Keratinocyte (primary cell): ENCODE results near the gene CIDEB. TPM values are rescaled to one million over a fixed set of nuclear protein-coding genes. Genes with fewer than 3 reads are reported as not detected.

ENCODE experiments used
- DNase-seq: peaks from one replicate; pipeline ENCODE4 v3.0.0-alpha.2; 2011; ENCODE audit warnings: low read depth, missing footprints, low spot score
- FAIRE-seq: peaks from 2 replicates; lab custom pipeline; 2011; peaks lifted over from hg19 to GRCh38; lab: Jason Lieb, UNC
- H2AFZ ChIP-seq: 2 replicates; pipeline ENCODE4 v1.6.0; 2012; ENCODE audit warnings: low read length, control low read depth, inconsistent platforms; ENCODE audit not compliant: control insufficient read depth
- H3K27ac ChIP-seq: 2 replicates; pipeline ENCODE4 v1.5.1; 2011; ENCODE audit warnings: low read length; ENCODE audit not compliant: control insufficient read depth, insufficient read depth
- H3K27me3 ChIP-seq: 3 replicates; pipeline ENCODE4 v1.6.0; 2011; ENCODE audit warnings: low read length; ENCODE audit not compliant: control insufficient read depth, insufficient read depth; ENCODE audit errors: extremely low read depth
- H3K36me3 ChIP-seq, 2 experiments: 2 replicates in 1 of 2; 3 replicates in 1 of 2; pipeline ENCODE4 v1.5.1; 2011; ENCODE audit warnings: low read length in 2 of 2, mild to moderate bottlenecking in 1 of 2; ENCODE audit not compliant: control insufficient read depth in 2 of 2, insufficient read depth in 2 of 2; ENCODE audit errors: extremely low read depth in 1 of 2
- H3K4me1 ChIP-seq: 3 replicates; pipeline ENCODE4 v1.5.1; 2011; ENCODE audit warnings: low read length; ENCODE audit not compliant: control insufficient read depth, insufficient read depth; ENCODE audit errors: extremely low read depth
- H3K4me2 ChIP-seq: 3 replicates; pipeline ENCODE4 v1.6.0; 2011; ENCODE audit warnings: low read depth, low read length; ENCODE audit not compliant: control insufficient read depth, insufficient read depth; ENCODE audit errors: extremely low read depth
- H3K4me3 ChIP-seq, 3 experiments: fragments of 200-600 bp in 1 of 3; sonication (generic) in 1 of 3; 2 replicates in 2 of 3; 3 replicates in 1 of 3; pipeline ENCODE4 v1.5.1; 2011 to 2016; ENCODE audit warnings: low read length in 3 of 3, mild to moderate bottlenecking in 3 of 3, control low read depth in 2 of 3, inconsistent platforms in 1 of 3, low read depth in 1 of 3, mixed read lengths in 1 of 3, mixed run types in 1 of 3, moderate library complexity in 1 of 3; ENCODE audit not compliant: control insufficient read depth in 2 of 3, insufficient read depth in 2 of 3; ENCODE audit errors: extremely low read depth in 1 of 3
- H3K79me2 ChIP-seq: 2 replicates; pipeline ENCODE4 v1.6.0; 2012; ENCODE audit warnings: low read length; ENCODE audit not compliant: control insufficient read depth, insufficient read depth
- H3K9ac ChIP-seq: 3 replicates; pipeline ENCODE4 v1.6.0; 2011; ENCODE audit warnings: low read length; ENCODE audit not compliant: control insufficient read depth, insufficient read depth; ENCODE audit errors: extremely low read depth
- H3K9me1 ChIP-seq: 3 replicates; pipeline ENCODE4 v1.6.0; 2011; ENCODE audit warnings: low read length; ENCODE audit not compliant: control insufficient read depth, insufficient read depth; ENCODE audit errors: extremely low read depth
- H3K9me3 ChIP-seq: 2 replicates; pipeline ENCODE4 v1.5.1; 2012; ENCODE audit warnings: low read depth, low read length; ENCODE audit not compliant: control insufficient read depth
- H4K20me1 ChIP-seq: 3 replicates; pipeline ENCODE4 v1.6.0; 2011; ENCODE audit warnings: low read length; ENCODE audit not compliant: control insufficient read depth, insufficient read depth; ENCODE audit errors: extremely low read depth
- EZH2 ChIP-seq: IDR thresholded peaks from one replicate; pipeline ENCODE4 v1.6.1; 2012; ENCODE audit warnings: inconsistent platforms, mild to moderate bottlenecking, low read length, moderate library complexity
- dilution Hi-C: fragments of 300-500 bp; cut with MboI; formaldehyde crosslinking; loops from one replicate; pipeline ENCODE4 v1.7.0; 2020; ENCODE audit warnings: low sequenced_read_pairs; ENCODE audit not compliant: extremely low pct_ligation_motif_present
- polyA plus RNA-seq, 5 experiments: library from polyadenylated mRNA; depleted of rRNA in 3 of 5; stranded (reverse) in 3 of 5; stranded (forward) in 1 of 5; unstranded in 1 of 5; fragments of >200 nt; gene quantifications; 1 replicate in 1 of 5; 2 replicates in 3 of 5; 3 replicates in 1 of 5; pipeline versions ENCODE4 v1.2.1 to v1.2.3, GENCODE V29; 2011 to 2012; ENCODE audit warnings: missing spikeins in 2 of 5, low read depth in 1 of 5, low replicate concordance in 1 of 5
- TF ChIP-seq, protein P1 (sequence below), 3 experiments: IDR thresholded peaks in 1 of 3; conservative IDR thresholded peaks in 1 of 3; optimal IDR thresholded peaks in 1 of 3; 2 replicates in 2 of 3; 3 replicates in 1 of 3; pipeline versions ENCODE3 to v1.5.1; 2011; ENCODE audit warnings: low read length in 3 of 3, mild to moderate bottlenecking in 3 of 3, moderate library complexity in 2 of 3, control low read depth in 1 of 3, inconsistent platforms in 1 of 3; ENCODE audit not compliant: insufficient read depth in 2 of 3; ENCODE audit errors: extremely low read depth in 1 of 3

The CIDEB gene
- polyA plus RNA-seq, 1 donor (not counting 4 experiments of a cell fraction or from before 2014, with no cell fraction given), result 3.7 TPM

- H3K79me2 ChIP-seq, result no peaks in the 10 kb centered on the region
- no peaks in the 10 kb centered on the region for H3K9me3 ChIP-seq
- H3K9ac ChIP-seq, result no peak overlapping the region
- H3K27ac ChIP-seq, result peak overlapping the region; percentile 40
- H3K36me3 ChIP-seq, result peaks cover 3 to 4% of the 10 kb centered on the region in 2 experiments
- H3K4me3 ChIP-seq, result peak overlapping the region in 2 of 3 experiments; percentile 3 to 19
- no peaks in the 10 kb centered on the region for H4K20me1 ChIP-seq
- FAIRE-seq (no peak), DNase-seq (no peak)
- TF ChIP-seq EZH2, result no peak
- TF ChIP-seq, protein P1, sequence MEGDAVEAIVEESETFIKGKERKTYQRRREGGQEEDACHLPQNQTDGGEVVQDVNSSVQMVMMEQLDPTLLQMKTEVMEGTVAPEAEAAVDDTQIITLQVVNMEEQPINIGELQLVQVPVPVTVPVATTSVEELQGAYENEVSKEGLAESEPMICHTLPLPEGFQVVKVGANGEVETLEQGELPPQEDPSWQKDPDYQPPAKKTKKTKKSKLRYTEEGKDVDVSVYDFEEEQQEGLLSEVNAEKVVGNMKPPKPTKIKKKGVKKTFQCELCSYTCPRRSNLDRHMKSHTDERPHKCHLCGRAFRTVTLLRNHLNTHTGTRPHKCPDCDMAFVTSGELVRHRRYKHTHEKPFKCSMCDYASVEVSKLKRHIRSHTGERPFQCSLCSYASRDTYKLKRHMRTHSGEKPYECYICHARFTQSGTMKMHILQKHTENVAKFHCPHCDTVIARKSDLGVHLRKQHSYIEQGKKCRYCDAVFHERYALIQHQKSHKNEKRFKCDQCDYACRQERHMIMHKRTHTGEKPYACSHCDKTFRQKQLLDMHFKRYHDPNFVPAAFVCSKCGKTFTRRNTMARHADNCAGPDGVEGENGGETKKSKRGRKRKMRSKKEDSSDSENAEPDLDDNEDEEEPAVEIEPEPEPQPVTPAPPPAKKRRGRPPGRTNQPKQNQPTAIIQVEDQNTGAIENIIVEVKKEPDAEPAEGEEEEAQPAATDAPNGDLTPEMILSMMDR (optimal IDR thresholded peaks at IDR 0.05 in 1 of 3, IDR thresholded peaks at IDR 0.05 in 1 of 3, conservative IDR thresholded peaks at IDR 0.05 in 1 of 3; ENCODE audit: extremely low read depth in 1 of 3, insufficient read depth in 2 of 3, low read length in 3 of 3), result no peak
- H3K9me1 ChIP-seq, result peaks cover 2% of the 10 kb centered on the region
- H2AFZ ChIP-seq, result no peak overlapping the region
- H3K27me3 ChIP-seq, result peaks cover 3% of the 10 kb centered on the region
- peak overlapping the region; percentile 72 for H3K4me2 ChIP-seq
- dilution Hi-C loops, result no loop called here
- H3K4me1 ChIP-seq, result peaks cover 57% of the 10 kb centered on the region
These were observed 7.5 kb upstream of the CIDEB start for GRCh38 chr14:24315243-24315806.

DNA sequence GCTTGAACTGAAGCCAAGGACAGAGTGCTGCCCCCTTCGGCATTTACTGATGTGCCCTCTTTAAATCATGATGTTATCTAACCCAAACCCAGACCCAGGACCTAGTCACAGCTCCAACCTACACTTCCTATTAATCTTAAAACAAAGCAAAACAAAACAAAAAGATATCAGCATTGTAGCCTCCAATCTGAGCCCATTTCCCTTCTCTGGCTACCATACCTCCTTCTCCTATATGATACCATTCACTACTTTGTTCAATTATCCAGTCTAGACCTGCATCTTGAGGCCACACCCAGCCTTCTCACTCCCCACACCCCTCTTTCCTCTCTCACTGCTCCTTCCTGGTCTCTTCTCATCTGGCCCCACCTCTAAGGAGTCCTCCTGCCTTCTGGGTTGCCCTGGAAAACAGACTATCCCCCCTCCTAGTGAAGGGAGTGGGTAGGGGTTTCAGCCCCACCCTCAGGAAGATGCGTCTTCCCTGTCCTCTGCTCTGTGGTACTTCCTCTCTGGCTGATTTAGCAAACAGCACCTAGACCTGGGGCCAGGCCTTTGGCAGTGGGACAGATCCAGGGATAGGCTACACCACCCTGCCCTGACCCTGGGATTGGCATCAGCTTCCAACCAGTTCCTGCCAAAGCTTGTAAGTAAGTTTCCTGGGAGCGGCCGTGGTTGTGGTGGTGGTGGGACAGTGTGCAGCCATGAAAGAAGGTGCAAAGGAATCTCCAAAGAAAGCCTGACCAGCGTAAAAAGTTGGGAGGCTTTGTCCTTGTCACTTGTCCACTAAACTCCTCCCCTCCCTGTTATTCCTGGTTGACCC, 6.8 kb upstream of the CIDEB start:
- DNase-seq (no peak), FAIRE-seq (peak; percentile 81)
- no peak overlapping the region for H3K9ac ChIP-seq
- H2AFZ ChIP-seq, result no peak overlapping the region
- H4K20me1 ChIP-seq, result no peaks in the 10 kb centered on the region
- H3K4me3 ChIP-seq, result peak overlapping the region in 2 of 3 experiments; percentile 3 to 19
- dilution Hi-C loops, result no loop called here
- H3K27me3 ChIP-seq, result peaks cover under 1% of the 10 kb centered on the region
- H3K9me3 ChIP-seq, result no peaks in the 10 kb centered on the region
- H3K4me1 ChIP-seq, result peaks cover 65% of the 10 kb centered on the region
- peaks cover 3 to 4% of the 10 kb centered on the region in 2 experiments for H3K36me3 ChIP-seq
- peaks cover 2% of the 10 kb centered on the region for H3K9me1 ChIP-seq
- no peaks in the 10 kb centered on the region for H3K79me2 ChIP-seq
- peak overlapping the region; percentile 72 for H3K4me2 ChIP-seq
- H3K27ac ChIP-seq, result peak overlapping the region; percentile 40
- no peak for TF ChIP-seq EZH2
- TF ChIP-seq, protein P1 (optimal IDR thresholded peaks at IDR 0.05 in 1 of 3, IDR thresholded peaks at IDR 0.05 in 1 of 3, conservative IDR thresholded peaks at IDR 0.05 in 1 of 3; ENCODE audit: extremely low read depth in 1 of 3, insufficient read depth in 2 of 3, low read length in 3 of 3), result no peak
